NB4 (cell line): Measurements from ENCODE around the gene LMBRD1.

Source experiments
- MAX ChIP-seq: IDR thresholded peaks from 2 replicates; pipeline ENCODE4 v1.6.1; 2011; ENCODE audit warnings: low read depth, low read length
- MYC ChIP-seq: IDR thresholded peaks from 2 replicates; pipeline ENCODE4 v1.6.1; 2011; ENCODE audit warnings: low read depth, low read length
- POLR2A ChIP-seq: IDR thresholded peaks from 2 replicates; pipeline ENCODE4 v1.6.1; 2011; ENCODE audit warnings: mild to moderate bottlenecking; ENCODE audit not compliant: insufficient read length; ENCODE audit errors: extremely low read depth
- TF ChIP-seq, protein P1 (sequence below): IDR thresholded peaks from one replicate; pipeline ENCODE4 v1.5.1; 2012; ENCODE audit warnings: low read depth, low read length

DNA sequence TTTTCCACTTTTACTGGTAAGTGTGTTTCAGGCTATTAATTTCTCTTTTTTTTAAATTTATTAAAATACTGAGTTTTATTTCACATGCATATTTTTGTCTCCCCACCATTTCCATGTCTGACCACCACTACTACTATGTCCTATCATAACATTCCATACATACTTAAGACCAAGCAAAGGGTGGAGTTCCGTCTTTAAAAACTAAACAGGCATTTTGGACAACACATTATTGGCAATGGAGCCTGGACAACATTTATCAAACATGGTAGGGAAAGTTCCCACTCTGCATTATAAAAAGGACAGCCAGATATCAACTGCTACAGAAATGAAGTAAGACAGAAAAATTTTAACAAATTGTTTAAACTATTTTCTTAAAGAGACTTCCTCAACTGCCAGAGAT is 91.9 kb downstream of the LMBRD1 start:
- TF ChIP-seq, protein P1, sequence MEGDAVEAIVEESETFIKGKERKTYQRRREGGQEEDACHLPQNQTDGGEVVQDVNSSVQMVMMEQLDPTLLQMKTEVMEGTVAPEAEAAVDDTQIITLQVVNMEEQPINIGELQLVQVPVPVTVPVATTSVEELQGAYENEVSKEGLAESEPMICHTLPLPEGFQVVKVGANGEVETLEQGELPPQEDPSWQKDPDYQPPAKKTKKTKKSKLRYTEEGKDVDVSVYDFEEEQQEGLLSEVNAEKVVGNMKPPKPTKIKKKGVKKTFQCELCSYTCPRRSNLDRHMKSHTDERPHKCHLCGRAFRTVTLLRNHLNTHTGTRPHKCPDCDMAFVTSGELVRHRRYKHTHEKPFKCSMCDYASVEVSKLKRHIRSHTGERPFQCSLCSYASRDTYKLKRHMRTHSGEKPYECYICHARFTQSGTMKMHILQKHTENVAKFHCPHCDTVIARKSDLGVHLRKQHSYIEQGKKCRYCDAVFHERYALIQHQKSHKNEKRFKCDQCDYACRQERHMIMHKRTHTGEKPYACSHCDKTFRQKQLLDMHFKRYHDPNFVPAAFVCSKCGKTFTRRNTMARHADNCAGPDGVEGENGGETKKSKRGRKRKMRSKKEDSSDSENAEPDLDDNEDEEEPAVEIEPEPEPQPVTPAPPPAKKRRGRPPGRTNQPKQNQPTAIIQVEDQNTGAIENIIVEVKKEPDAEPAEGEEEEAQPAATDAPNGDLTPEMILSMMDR, result no peak
- TF ChIP-seq POLR2A, result no peak
- TF ChIP-seq MYC, result no peak
- TF ChIP-seq MAX, result no peak
